IPS-NIHi11 (cell line): ENCODE measurements around the gene ZNF484.
A peak's percentile ranks its signal among the peaks of the same experiment; 100 is the strongest.
"Not testable (repeated sequence)": the region's sequence is repeated elsewhere in the genome, so short reads cannot be mapped to it uniquely, and the experiment has no call there.

Source experiments
- DNase-seq: peaks from one replicate; pipeline ENCODE4 v3.0.0; 2012; ENCODE audit warnings: mixed read lengths, low spot score

The ZNF484 gene

GRCh38 chr9:92877531-92878430 lies at the start of gene ZNF484:
Gene ZNF484 (minus strand): TSS chr9:92878038. CDS start chr9:92875029, 3,009 bp downstream.
- DNase-seq: peak; percentile 90

DNA sequence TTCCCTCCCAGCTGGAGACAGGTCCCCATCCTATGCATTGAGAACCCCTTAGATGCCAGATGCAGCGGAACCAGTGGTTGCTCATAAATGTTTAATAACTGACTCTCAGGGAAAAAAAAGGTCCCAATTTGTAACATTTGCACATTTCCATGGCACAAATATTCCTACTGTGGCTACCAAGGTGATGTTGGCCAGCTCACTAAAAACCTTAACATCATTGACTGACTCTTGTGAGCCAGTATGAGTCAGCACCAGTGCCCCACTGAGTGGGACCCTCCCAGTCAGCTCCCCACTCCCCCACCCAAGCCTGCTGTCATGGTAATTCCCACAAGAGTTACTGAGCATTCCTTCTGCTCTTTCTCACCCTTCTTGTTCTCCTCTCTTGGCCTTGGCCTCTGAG lies 42.6 kb upstream of the ZNF484 start:
- no peak for DNase-seq

DNA sequence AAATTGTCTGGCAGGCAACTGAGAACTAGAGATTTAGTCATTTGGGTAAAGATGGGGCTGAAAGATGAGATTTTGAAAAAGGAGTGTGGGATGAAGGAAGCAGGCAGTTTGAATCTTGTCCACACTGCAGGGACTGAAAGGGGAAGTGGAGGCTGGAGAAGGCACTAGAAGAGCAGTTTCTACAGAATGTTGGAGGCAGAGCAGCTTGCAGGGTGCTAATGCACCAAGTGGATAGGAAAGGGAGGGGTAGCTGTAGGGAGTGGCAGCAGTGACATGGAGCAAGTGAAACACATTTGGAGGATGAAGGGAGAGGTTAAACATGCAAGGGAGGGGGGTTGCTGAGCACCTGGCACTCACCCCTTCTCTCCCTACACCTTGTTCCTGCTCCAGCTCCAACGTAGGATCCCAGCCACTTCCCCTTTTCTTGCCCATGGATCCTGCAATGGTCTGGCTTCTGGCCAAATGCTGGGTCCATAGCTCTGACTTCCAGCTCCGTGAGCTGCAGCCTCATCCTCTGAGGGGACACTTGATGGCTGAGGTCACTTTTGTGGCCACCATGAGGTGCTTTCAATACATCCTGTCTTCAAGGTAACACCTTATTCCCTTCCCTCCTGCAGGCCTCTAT lies 39.5 kb upstream of the ZNF484 start:
- no peak for DNase-seq

DNA sequence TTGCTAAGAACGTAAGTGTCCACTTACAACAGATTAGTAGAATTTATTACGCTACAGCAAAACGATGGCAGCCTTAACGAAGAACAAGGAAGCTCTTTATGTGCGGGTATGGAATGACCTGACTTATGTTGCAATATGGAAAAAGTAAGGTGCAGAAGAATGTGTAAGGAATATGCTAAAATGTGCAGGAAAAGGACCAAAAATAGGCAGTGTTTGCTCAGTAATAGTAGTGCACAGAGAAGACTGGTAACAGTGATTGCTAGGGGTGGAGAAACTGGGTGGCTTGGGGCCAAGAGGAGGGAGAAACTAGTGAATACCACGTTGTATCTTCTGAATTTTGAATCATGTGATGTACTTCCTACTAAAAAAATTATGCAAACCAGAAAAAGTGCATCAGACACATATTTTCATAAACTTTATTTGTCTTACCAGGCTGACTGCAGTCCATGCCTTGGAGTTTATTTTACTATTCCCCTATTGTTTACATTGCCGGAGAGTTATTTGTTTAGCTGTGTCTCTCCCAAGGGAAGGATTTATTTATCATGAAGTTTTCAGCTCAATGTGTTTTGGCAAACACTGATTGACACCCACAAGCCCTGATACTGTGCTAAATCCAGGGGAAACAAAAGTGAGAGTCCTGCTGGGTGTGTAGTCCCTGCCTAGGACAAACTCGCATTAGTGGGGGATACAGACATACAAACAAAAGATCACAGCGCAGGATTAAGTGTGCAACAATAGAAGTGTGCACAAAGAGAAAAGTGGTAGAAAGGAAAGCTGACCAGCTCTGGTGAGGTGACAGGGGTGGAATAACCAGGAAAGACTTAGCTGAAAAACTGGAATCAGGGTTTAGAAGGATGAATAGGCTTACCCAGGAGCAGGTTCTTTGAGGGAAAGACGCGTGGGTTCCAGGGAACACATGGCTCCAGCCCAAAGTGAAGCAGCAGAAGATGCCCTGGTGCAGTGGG lies 34.0 kb upstream of the ZNF484 start:
- DNase-seq: no peak

- DNase-seq: not testable (repeated sequence)
Measured at GRCh38 chr9:92905137-92905536, 27.3 kb upstream of the ZNF484 start.

DNA sequence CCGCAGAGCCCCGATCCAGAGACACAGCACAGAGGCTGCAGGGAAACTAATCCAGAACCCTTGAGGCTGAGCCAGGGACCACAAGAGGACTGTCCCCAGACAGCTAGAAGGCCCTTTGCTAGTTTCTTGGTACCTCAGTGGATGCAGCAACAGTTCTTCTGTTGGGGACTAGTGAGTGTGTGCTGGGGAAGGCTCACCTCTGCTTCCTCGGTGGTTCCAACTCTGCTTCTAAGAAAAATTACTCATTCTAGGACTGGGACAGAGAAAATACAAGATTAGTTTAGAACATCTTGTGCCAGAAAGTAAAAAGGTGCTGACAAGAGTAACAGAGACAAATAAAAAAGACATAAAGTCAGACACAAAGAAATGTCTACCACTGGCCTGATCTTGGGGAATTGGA lies 19.5 kb upstream of the ZNF484 start:
- DNase-seq: no peak

DNA sequence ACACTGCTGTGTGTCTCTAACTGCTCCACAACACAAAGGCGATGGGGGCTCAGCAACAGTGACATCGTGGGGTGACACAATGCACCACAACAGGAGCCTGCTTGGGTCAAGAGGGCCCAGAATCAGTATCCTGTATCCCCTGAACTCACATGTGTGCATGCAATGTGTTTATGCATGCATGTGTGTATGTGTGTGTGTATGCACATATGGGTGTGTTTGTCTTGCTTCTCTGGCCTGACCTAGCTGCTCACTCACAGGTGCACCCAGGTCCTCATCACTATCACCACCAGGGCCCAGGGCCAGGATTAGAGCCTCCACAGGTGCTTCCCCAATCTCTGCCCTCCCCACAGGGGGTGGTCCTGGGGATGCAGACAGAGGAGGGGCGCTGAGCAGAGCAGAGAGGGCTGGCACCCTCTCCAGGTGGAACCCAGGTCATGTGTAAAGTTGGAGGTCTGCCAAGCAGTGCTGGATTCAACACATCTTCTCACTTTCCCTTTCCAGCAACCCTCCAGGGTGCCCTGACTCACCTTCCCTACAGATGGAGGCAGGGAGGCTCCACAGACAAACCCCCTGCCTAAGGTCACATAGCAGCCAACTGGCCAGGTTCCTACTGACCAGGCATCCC lies 18.1 kb upstream of the ZNF484 start:
- no peak for DNase-seq

DNA sequence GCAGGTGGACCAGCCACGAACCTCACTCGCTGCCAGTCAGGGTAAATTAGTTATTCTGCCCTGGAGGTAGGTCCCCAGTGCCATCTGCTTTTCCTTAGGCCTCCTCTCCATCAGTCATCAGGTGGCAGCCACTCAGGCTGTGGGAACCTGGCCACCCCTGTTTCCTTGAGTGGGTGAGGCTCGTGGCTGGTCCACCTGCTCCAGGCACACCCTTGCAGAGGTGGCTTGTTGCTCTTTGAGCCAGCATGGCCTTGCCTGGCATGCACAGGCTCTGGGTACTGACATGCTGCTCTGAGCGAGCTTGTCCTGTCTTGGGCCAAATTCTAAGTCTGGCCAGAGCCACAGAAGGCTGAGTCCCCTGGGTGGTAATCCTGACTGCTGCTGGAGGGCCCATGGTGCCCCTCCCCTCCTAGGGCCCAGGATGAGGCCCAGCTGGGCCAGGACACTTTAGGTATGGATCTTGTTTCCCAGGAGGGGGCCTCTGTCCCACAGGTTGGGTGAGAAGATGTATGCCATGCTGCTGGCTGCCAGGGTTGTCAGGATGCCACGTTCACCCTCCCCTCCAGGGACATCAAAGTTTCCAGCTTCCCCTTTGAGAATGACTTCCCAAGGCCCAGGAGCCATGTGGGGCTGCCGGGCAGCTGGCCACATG lies 17.0 kb upstream of the ZNF484 start:
- no peak for DNase-seq

DNA sequence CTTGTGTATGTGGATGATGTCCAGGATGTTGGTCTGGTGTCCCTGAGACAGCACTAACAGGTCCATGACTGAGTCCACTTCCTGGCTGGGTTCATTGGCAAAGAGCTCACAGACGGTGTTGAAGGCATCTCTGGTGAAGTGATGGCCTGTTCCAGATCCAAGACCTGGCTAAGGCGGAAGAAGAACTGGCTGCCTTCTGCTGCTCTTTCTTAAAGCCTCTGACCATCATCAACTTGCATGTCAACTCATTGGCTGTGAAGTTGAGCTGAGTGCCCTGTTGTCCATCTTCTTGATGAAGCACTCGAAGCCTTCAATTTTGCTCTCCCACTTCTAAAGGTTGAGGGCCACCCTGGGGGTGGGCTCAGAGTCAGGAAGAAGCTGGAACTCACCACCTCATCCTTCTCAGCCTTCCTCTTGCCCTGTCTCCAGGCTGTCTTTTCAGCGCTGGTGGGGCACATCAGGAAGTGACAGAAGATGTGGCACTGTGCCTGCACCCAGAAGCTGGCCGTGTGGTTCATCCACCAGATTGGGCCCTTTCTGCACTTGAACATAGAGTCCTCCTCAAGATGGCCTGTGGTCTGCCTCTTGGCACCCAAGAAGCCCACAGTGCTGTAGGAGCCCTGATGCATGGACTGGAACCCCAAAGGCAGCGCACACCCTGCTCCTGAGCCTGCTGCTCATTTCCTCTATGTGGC lies 16.2 kb upstream of the ZNF484 start:
- not testable (repeated sequence) for DNase-seq

DNA sequence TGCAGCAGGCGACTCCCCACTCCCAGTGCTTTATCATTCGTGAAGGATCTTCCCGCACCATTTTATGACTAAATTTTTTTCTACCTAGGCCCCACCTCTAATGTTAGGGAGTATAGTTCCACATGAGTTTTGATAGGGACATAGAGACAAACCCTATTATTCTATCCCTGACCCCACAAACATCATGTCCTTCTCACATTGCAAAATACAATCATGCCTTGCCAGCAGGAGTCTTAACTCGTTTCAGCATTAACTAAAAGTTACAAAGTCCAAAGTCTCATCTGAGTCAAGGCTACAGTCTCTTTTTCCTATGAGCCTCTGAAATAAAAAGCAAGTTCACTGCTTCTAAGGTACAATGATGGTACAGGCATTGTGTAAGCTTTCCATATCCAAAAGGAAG lies 14.4 kb upstream of the ZNF484 start:
- DNase-seq: not testable (repeated sequence)

DNA sequence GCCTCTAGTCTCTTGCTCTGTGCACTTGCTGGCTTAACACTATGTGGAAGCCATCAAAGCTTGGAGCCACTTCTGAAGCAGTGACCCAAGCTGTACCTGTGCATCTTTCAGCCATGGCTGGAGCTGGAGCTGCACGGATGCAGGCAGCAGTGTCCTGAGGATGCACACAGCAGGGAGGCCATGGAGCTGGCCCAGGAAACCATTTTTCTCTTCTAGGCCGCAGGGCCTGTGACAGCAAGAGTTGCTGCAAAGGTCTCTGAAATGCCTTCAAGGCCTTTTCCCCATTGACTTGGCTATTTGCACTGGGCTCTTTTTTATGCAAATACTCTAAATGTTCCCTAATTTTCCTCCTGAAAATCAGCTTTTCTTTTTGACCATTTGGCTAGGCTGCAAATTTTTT lies 12.9 kb upstream of the ZNF484 start:
- DNase-seq: no peak

- DNase-seq: no peak
Measured at GRCh38 chr9:92887880-92888338, 10.1 kb upstream of the ZNF484 start.

GRCh38 chr9:92886846-92887610 lies 9.2 kb upstream of the ZNF484 start:
- not testable (repeated sequence) for DNase-seq

GRCh38 chr9:92883666-92884405 lies 6.0 kb upstream of the ZNF484 start:
- DNase-seq: not testable (repeated sequence)

- DNase-seq: peak; percentile 55
Measured at GRCh38 chr9:92882276-92882675, 4.4 kb upstream of the ZNF484 start.

- DNase-seq: no peak
Measured at GRCh38 chr9:92875373-92875772, 2.5 kb downstream of the ZNF484 start.

- no peak for DNase-seq
Measured at GRCh38 chr9:92870289-92870688, 7.5 kb downstream of the ZNF484 start.

DNA sequence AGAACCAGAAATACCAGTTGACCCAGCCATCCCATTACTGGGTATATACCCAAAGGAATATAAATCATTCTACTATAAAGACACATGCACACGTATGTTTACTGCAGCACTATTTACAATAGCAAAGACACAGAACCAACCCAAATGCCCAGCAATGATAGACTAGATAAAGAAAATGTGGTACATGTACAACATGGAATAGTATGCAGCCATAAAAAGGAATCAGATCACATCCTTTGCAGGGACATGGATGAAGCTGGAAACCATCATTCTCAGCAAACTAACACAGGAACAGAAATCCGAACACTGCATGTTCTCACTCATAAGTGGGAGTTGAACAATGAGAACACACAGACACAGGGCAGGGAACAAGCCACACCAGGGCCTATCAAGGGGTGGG lies 11.2 kb downstream of the ZNF484 start:
- DNase-seq: not testable (repeated sequence)

DNA sequence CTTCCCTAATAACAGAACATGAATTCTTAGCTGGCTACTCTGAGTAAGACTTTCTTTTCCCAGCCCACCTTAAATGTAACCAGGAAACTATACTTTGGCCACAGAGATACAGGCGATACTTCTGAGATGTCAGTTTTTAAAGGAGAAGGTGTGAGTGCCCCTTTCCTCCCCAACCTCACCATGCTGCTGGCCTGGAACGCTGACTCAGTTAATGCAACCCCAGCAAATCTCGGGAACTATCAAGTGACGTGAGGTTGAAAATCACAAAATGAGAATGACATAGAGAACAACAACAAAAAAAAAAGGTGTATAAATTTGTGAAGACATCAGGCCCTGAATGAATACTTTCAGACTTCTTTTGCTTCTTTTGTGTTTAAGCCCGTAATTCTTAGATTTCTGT lies 13.7 kb downstream of the ZNF484 start:
- DNase-seq: no peak
